CD14-positive monocyte (primary cell): ENCODE measurements around the gene VIPR1. TPM values are rescaled to one million over a fixed set of nuclear protein-coding genes. Genes with fewer than 3 reads are reported as not detected.

Experiments
- DNase-seq, 3 donors: peaks; one replicate each; pipeline ENCODE4 v3.0.0-alpha.2; 2011 to 2022
- H2AFZ ChIP-seq: 2 replicates; pipeline ENCODE4 v1.6.0; 2012; ENCODE audit warnings: mild to moderate bottlenecking, low read depth, low read length, inconsistent platforms; ENCODE audit not compliant: insufficient read depth, poor library complexity, severe bottlenecking
- H3K27ac ChIP-seq, 2 donors: 1 replicate in 1 of 2; 2 replicates in 1 of 2; pipeline ENCODE4 v1.5.1; 2012 to 2013; ENCODE audit warnings: low read length in 2 of 2, control low read depth in 1 of 2, inconsistent platforms in 1 of 2, low read depth in 1 of 2, mild to moderate bottlenecking in 1 of 2
- H3K27me3 ChIP-seq, 2 donors: one replicate each; pipeline versions ENCODE4 v1.6.0 to v1.6.1; 2011 to 2013; ENCODE audit warnings: low read length in 2 of 2; ENCODE audit not compliant: control insufficient read depth in 2 of 2, insufficient read depth in 2 of 2
- H3K36me3 ChIP-seq, 2 donors: replicated peaks in 1 of 2; 1 replicate in 1 of 2; 2 replicates in 1 of 2; pipeline versions ENCODE4 v1.5.1 to v1.6.1; 2012 to 2013; ENCODE audit warnings: low read length in 2 of 2, control low read depth in 1 of 2, inconsistent platforms in 1 of 2, mild to moderate bottlenecking in 1 of 2; ENCODE audit not compliant: insufficient read depth in 2 of 2, control insufficient read depth in 1 of 2
- H3K4me1 ChIP-seq, 2 donors: 1 replicate in 1 of 2; 2 replicates in 1 of 2; pipeline versions ENCODE4 v1.5.1 to v1.6.1; 2012 to 2013; ENCODE audit warnings: low read length in 2 of 2, control low read depth in 1 of 2, inconsistent platforms in 1 of 2, mild to moderate bottlenecking in 1 of 2, moderate library complexity in 1 of 2; ENCODE audit not compliant: insufficient read depth in 2 of 2, control insufficient read depth in 1 of 2
- H3K4me2 ChIP-seq: replicated peaks from 2 replicates; pipeline ENCODE3; 2012; ENCODE audit warnings: low read length, moderate library complexity, mild to moderate bottlenecking; ENCODE audit not compliant: poor library complexity, severe bottlenecking; ENCODE audit errors: extremely low read depth
- H3K4me3 ChIP-seq, 3 experiments: fragments of 200-600 bp in 1 of 3; sonication (generic) in 1 of 3; replicated peaks in 1 of 3; 1 replicate in 2 of 3; 2 replicates in 1 of 3; pipeline ENCODE4 v1.5.1; 2011 to 2013; ENCODE audit warnings: low read length in 3 of 3, mild to moderate bottlenecking in 3 of 3, control low read depth in 2 of 3, low read depth in 2 of 3, inconsistent platforms in 1 of 3, moderate library complexity in 1 of 3
- H3K79me2 ChIP-seq: 2 replicates; pipeline ENCODE4 v1.6.0; 2012; ENCODE audit warnings: mild to moderate bottlenecking, control low read depth, inconsistent platforms, low read length, moderate library complexity; ENCODE audit not compliant: insufficient read depth
- H3K9ac ChIP-seq: 2 replicates; pipeline ENCODE4 v1.6.0; 2017; ENCODE audit warnings: low read length, mild to moderate bottlenecking; ENCODE audit not compliant: insufficient read depth, poor library complexity, severe bottlenecking
- H3K9me3 ChIP-seq, 2 donors: replicated peaks in 1 of 2; 1 replicate in 1 of 2; 2 replicates in 1 of 2; pipeline versions ENCODE4 v1.5.1 to v1.6.1; 2012 to 2013; ENCODE audit warnings: low read length in 2 of 2, control low read depth in 1 of 2; ENCODE audit not compliant: control insufficient read depth in 1 of 2, insufficient read depth in 1 of 2
- H4K20me1 ChIP-seq: 2 replicates; pipeline ENCODE4 v1.6.0; 2012; ENCODE audit warnings: mild to moderate bottlenecking, low read length, control low read depth, moderate library complexity; ENCODE audit not compliant: insufficient read depth
- H3K27ac Mint-ChIP-seq, 7 donors: one replicate each; pipeline ENCODE4 v1.8.0; 2020; ENCODE audit warnings: mild to moderate bottlenecking in 7 of 7, mixed read lengths in 7 of 7, moderate library complexity in 6 of 7, inconsistent platforms in 2 of 7
- H3K27me3 Mint-ChIP-seq, 3 donors: one replicate each; pipeline ENCODE4 v1.8.0; 2021 to 2022; ENCODE audit warnings: low read depth in 3 of 3, mild to moderate bottlenecking in 3 of 3, mixed read lengths in 3 of 3, moderate library complexity in 3 of 3, inconsistent platforms in 1 of 3
- H3K36me3 Mint-ChIP-seq, 2 donors: one replicate each; pipeline ENCODE4 v1.8.0; 2020; ENCODE audit warnings: mixed read lengths in 2 of 2, inconsistent platforms in 1 of 2, mild to moderate bottlenecking in 1 of 2
- H3K4me1 Mint-ChIP-seq: one replicate; pipeline ENCODE4 v1.8.0; 2020; ENCODE audit warnings: mild to moderate bottlenecking, mixed read lengths
- H3K4me3 Mint-ChIP-seq, 2 donors: one replicate each; pipeline ENCODE4 v1.8.0; 2020; ENCODE audit warnings: mild to moderate bottlenecking in 2 of 2, mixed read lengths in 2 of 2, moderate library complexity in 1 of 2
- H3K9me3 Mint-ChIP-seq, 7 donors: one replicate each; pipeline ENCODE4 v1.8.0; 2020 to 2022; ENCODE audit warnings: mixed read lengths in 7 of 7, mild to moderate bottlenecking in 6 of 7, moderate library complexity in 6 of 7, inconsistent platforms in 2 of 7
- WGBS: methylation state at CpG from one replicate; pipeline ENCODE4 v1.1.5; 2013; ENCODE audit warnings: missing lambda C conversion rate; ENCODE audit not compliant: insufficient coverage; 5-methylcytosine and 5-hydroxymethylcytosine counted together
- intact Hi-C, 2 donors: fragments of 100-400 bp; cut with micrococcal nuclease; formaldehyde crosslinking; loops; one replicate each; pipeline versions ENCODE4 v1.15.0 to v1.15.1; 2023
- polyA plus RNA-seq, 3 donors: library from polyadenylated mRNA; depleted of rRNA in 1 of 3; unstranded in 2 of 3; stranded (reverse) in 1 of 3; fragments of 300-500 nt in 2 of 3; fragments of >200 nt in 1 of 3; fragmentation: Illumina TruSeq in 2 of 3; gene quantifications; 1 replicate in 2 of 3; 2 replicates in 1 of 3; pipeline ENCODE4 v1.2.3, GENCODE V29; 2012 to 2021
- TF ChIP-seq, protein P1 (sequence below): fragments of 200-600 bp; IDR thresholded peaks from one replicate; pipeline ENCODE4 v1.8.0; 2022; ENCODE audit warnings: antibody characterized with exemption, mild to moderate bottlenecking

Gene VIPR1
- polyA plus RNA-seq, 3 donors, result 15.5 to 80.9 (median 16.0) TPM

DNA sequence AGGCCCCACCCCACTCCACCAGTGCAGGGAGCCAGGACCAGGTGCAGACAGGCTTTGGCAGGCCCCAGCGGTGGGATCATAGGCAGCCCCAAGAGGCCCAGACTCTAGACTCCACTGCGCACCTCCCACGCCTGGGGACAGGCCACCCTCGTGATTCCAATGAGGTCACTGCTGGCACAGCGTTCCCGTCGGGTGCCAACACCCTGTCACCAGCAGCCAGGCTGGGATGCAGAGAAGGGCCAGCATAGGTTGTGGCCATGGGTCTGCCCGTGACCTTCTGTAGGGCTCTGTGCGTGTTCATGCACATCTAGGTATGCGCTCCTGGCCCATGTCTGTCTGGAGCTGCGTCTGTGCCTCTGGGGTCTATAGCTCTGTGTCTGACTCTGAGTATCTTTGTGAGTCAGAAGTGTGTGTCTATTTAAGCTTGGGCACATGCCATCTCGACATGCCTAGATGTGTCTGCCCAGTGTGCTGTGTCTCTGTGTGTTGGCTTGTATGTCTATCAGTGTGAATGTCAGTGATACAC lies 13.0 kb downstream of the VIPR1 start:
- intact Hi-C loops, result no loop called here
- Histone ChIP-seq H3K79me2 (peaks cover 4% of the 10 kb centered on the region), H3K36me3 (peaks cover 26 to 78% of the 10 kb centered on the region in 2 donors), H3K9ac (no peak overlapping the region), H3K4me3 (no peak overlapping the region), H3K4me2 (no peak overlapping the region), H4K20me1 (peaks cover 32% of the 10 kb centered on the region), H2AFZ (no peak overlapping the region), H3K4me1 (peaks cover 34 to 51% of the 10 kb centered on the region in 2 donors), H3K27ac (peak overlapping the region in 1 of 2 donors; percentile 29), H3K27me3 (no peaks in the 10 kb centered on the region), H3K9me3 (no peaks in the 10 kb centered on the region)
- Mint-ChIP-seq H3K4me3 (no peak overlapping the region), H3K4me1 (peaks cover 52% of the 10 kb centered on the region), H3K27ac (peak overlapping the region in 1 of 7 donors; percentile 45), H3K27me3 (peaks cover 0 to 8% (median 1%) of the 10 kb centered on the region in 3 donors), H3K9me3 (peaks cover 0 to 2% (median 0%) of the 10 kb centered on the region in 7 donors), H3K36me3 (peaks cover 59 to 77% of the 10 kb centered on the region in 2 donors)
- TF ChIP-seq, protein P1, sequence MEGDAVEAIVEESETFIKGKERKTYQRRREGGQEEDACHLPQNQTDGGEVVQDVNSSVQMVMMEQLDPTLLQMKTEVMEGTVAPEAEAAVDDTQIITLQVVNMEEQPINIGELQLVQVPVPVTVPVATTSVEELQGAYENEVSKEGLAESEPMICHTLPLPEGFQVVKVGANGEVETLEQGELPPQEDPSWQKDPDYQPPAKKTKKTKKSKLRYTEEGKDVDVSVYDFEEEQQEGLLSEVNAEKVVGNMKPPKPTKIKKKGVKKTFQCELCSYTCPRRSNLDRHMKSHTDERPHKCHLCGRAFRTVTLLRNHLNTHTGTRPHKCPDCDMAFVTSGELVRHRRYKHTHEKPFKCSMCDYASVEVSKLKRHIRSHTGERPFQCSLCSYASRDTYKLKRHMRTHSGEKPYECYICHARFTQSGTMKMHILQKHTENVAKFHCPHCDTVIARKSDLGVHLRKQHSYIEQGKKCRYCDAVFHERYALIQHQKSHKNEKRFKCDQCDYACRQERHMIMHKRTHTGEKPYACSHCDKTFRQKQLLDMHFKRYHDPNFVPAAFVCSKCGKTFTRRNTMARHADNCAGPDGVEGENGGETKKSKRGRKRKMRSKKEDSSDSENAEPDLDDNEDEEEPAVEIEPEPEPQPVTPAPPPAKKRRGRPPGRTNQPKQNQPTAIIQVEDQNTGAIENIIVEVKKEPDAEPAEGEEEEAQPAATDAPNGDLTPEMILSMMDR, result no peak
- 99% methylated on average over 12 of the region's 12 CpGs for WGBS
- DNase-seq, result no peak

DNA sequence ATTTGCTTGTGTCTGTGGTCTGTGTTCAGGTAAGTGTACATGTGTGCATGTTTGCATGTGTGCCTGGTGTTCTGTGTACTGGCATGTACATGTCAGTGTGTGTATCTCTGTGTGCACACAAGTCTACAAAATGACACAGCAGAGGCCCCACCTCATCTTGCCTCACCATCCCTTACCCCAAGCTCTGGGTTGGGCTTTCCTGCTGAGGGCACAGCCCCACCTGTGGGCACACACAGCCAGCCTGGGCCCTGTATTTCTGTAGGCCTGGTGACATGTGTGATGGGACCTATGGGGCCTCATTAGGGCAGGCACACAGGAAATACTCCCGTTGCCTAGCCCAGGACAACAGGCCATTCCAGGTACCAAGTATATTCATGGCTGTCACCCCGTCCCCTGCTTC lies 13.5 kb downstream of the VIPR1 start:
- Histone ChIP-seq H3K9me3 (no peaks in the 10 kb centered on the region), H3K79me2 (peaks cover 4% of the 10 kb centered on the region), H3K4me1 (peaks cover 30 to 51% of the 10 kb centered on the region in 2 donors), H2AFZ (no peak overlapping the region), H4K20me1 (peaks cover 26% of the 10 kb centered on the region), H3K27ac (no peak overlapping the region), H3K9ac (no peak overlapping the region), H3K27me3 (no peaks in the 10 kb centered on the region), H3K4me3 (no peak overlapping the region), H3K4me2 (no peak overlapping the region), H3K36me3 (peaks cover 31 to 83% of the 10 kb centered on the region in 2 donors)
- TF ChIP-seq, protein P1, result no peak
- H3K27ac Mint-ChIP-seq, result peak overlapping the region in 1 of 7 donors; percentile 45
- peaks cover 0 to 8% (median 1%) of the 10 kb centered on the region in 3 donors for H3K27me3 Mint-ChIP-seq
- no peak overlapping the region for H3K4me3 Mint-ChIP-seq
- DNase-seq, result no peak
- WGBS, result 90% methylated on average over 2 of the region's 2 CpGs
- peaks cover 61 to 77% of the 10 kb centered on the region in 2 donors for H3K36me3 Mint-ChIP-seq
- H3K9me3 Mint-ChIP-seq, result peaks cover 0 to 2% (median 0%) of the 10 kb centered on the region in 7 donors
- H3K4me1 Mint-ChIP-seq, result peaks cover 51% of the 10 kb centered on the region
- intact Hi-C loops, result no loop called here
